NCI-H446 treated with DMSO at 0.1 percent for 48 hours (cell line): ENCODE measurements around the gene RBPJL.

ENCODE experiments used
- DNase-seq: peaks from one replicate; lab custom pipeline; 2025; lab: John Stamatoyannopoulos, UW

RBPJL gene

GRCh38 chr20:45293041-45294002 lies 13.3 kb upstream of the RBPJL start:
- peak; percentile 56 for DNase-seq

DNA sequence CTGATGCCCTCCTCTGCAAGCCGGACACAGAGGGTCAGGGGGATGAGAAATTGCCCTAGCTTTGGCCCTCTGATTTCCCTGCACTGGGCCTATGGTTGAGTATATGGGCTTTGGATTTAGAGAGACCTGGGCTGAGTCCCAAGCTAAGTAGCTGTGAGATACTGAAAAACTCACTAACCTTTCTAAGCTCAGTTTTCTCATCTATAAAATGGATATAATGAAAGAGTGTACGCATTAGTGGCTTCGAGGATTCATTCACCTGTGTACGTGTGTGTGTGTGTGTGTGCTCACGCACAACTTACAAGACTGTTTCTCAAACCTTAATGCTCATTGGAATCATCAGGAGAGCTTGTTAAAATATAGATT lies 12.7 kb upstream of the RBPJL start:
- DNase-seq, result no peak

DNA sequence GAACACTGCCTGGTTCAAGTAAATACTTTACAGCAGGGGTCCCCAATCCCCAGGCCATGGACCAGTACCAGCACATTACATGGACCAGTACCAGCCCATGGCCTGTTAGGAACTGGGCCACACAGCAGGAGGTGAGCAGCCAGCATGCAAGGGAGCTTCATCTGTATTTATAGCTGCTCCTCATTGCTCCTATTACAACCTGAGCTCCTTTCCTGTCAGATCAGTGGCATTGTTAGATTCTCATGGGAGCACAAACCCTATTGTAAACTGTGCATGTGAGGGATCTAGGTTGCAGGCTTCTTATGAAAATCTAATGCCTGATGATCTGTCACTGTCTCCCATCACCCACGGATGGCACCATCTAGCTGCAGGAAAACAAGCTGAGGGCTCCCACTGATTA lies 12.0 kb upstream of the RBPJL start:
- no peak for DNase-seq

- no peak for DNase-seq
These were observed 8.7 kb upstream of the RBPJL start for GRCh38 chr20:45297786-45298497.

- DNase-seq, result no peak
These were observed 6.9 kb upstream of the RBPJL start for GRCh38 chr20:45299786-45300185.

DNA sequence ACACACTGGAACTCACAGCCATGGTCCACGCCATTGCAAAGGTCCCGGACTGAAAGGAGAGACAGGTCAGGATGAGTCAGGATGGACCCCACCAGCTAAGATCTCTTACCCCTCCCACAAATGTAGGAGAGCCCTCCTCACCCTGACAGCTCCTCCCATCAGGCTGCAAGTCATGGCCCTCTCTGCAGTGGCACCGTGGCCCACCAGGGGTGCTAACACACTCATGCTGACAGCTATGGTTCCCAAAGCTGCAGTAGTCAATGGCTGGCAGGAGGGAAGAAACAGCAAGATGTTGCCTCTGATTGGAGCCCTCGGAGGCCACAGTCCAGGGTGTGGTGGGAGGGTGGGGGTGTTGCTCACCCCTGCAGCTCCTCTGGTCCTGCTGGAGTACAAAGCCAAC lies 5.7 kb upstream of the RBPJL start:
- no peak for DNase-seq

GRCh38 chr20:45301824-45302271 lies 4.8 kb upstream of the RBPJL start:
- no peak for DNase-seq

GRCh38 chr20:45303586-45304463 lies 2.8 kb upstream of the RBPJL start:
- no peak for DNase-seq

GRCh38 chr20:45304464-45304999 lies 2.1 kb upstream of the RBPJL start:
- no peak for DNase-seq

GRCh38 chr20:45305262-45305661 lies 1.4 kb upstream of the RBPJL start:
- no peak for DNase-seq

DNA sequence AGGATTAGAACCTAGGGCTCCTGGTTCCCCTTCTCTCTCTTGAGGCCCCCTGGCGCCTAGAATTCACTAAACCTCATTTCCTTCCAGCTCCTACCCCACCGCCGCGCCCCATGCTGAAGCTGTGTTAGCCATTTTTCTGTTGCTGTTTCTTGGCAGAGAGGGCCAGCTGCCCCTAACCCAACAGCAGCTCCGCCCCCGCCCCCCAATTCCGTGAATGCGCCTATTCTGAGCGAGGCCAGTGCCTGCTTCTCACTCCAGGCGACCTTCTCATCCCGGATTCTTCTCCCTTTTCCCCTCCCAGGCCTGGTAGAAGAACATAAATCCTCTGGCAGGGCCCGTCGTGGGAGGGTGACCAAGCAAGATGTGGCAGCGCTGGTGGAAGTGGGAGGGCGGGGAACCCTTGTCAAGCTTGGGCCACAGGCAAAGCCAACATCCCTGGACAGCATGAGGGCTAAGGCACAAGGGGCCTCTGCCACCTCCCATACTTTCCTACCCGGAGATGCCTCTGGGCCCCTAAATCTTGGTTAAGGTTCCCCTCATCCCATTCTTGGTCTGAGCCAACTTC lies 518 bp downstream of the RBPJL start:
- no peak for DNase-seq

DNA sequence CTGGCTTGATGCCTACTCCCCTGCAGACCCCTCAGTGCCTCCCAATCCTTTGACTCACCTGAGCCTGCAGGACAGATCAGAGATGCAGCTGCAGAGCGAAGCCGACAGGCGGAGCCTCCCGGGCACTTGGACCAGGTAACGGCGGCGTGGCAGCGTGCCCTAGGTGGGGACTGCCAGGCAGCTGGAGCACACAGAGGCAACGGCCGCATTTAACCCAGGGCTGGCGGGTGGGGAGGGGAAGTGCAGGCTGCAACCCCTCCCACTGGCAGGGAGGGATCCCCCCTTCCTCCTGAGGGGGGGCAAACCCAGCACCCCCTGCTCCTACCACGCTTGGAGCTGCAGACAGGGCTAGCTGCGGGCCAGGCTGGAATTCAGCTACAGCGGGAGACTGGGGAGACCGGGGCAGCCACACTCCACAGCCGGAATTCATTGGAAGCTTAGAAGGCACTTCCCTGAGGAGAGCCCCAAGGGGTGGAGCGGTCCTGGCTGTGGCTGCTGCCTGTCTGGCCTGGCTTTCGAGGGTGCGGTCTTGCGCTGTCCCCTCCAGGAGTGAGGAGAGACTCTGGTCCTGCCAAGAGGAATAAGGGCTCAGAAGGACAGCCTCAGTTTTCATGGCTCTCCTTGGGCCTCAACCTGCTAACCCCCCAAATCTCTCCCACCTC lies 1.6 kb downstream of the RBPJL start, which contains the start of gene MATN4:
Gene MATN4 (minus strand): TSS at position 183 of the 662 bp plus-strand sequence. CDS start 2,717 bp downstream, outside the sequence.
- no peak for DNase-seq

- DNase-seq, result no peak
These were observed 2.4 kb downstream of the RBPJL start for GRCh38 chr20:45309075-45309474.

DNA sequence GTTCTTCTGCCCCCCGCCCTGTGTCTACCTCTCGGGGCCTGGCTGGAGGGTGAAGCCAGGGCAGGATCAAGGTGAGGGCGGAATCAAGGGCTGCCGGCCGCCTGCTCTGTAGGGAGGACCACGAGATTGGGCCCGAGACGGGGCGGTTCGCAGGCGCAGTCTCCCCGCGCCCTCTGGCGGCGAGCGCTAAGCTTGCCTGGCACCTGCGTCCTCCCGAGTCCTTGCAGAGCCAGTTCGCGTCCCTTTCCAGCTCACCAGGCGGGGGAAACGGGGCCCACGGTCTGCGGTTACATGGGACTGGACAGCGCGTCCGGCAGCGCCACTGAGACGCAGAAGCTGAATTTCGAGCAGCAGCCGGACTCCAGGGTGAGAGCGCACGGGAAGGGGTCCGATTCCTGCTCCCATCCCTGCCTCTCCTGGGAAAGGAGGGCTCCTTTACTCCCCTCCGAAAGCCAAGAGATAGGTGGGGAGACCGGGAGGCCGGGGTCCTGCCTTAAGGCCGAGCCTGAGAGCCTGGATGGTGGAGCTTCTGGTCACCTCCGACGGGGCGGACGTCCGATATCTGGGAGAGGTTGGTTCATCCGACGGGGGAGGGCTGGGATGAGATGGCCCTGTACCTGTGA lies 5.1 kb downstream of the RBPJL start:
- DNase-seq, result peak; percentile 22

DNA sequence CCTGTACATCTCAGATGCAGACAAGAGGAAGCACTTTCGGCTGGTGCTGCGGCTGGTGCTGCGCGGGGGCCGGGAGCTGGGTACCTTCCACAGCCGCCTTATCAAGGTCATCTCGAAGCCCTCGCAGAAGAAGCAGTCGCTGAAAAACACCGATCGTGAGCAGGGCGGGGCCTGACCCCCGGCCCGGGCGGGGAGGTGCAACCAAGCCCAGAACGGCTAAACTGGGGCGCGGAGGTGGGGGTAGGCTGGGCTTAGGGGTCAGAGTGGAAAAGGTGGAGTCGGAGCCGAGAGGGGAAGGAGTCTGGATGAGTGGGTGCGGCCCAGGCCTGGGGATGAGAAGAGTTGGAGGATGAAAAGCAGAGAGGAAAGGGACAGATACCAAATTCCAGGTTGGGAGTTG lies 5.6 kb downstream of the RBPJL start:
- DNase-seq, result no peak

GRCh38 chr20:45313065-45313695 lies 6.5 kb downstream of the RBPJL start:
- no peak for DNase-seq

DNA sequence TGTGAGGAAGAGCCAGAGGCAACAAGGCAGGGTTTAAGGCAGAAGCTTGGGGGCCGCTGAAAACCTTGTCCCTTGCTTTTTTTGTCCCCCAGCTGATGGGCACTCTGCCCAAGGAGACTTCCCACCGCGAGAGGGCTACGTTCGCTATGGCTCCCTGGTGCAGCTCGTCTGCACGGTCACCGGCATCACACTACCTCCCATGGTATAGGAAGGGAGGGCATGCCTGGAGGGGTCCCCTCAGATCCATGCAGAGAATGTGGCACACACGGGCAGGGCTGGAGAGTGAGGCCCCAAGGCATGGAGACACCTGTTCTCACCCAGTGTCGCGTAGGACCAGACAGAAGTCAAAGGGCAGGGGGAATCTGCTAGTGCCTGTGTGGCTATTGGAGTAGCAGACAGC lies 7.3 kb downstream of the RBPJL start:
- DNase-seq, result no peak

GRCh38 chr20:45315672-45316071 lies 9.0 kb downstream of the RBPJL start:
- DNase-seq, result no peak

DNA sequence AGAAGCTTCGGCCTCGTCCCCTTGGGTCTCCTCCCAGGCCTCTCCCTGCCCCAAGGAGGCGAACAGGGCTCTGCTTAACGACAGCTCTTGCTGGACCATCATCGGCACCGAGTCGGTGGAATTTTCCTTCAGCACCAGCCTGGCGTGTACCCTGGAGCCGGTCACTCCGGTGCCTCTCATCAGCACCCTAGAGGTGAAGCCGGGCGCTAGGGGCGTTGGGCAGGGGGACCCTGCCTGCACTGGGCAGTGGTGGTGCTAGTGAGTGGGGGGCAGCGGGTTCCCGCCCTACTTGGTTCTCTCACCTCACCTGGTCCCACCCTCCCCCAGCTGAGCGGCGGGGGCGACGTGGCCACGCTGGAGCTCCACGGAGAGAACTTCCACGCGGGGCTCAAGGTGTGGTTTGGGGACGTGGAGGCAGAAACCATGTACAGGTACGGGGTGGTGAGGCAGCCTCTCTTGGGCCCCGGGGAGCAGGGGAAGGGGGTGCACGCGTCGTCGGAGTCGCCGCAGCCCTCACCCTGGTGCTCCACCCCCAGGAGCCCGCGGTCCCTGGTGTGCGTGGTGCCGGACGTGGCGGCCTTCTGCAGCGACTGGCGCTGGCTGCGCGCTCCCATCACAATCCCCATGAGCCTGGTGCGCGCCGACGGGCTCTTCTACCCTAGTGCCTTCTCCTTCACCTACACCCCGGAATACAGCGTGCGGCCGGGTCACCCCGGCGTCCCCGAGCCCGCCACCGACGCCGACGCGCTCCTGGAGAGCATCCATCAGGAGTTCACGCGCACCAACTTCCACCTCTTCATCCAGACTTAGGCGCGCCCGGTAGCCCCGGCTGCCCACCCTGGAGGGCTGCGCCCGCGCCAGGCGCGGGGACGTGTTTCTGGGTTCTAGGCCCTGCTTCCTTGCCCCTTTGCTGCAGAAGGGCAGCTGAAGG lies 9.8 kb downstream of the RBPJL start:
- DNase-seq, result no peak
